Inflammatory macrophage (primary cell): ENCODE measurements around the gene CCDC71L.
A peak's percentile ranks its signal among the peaks of the same experiment; 100 is the strongest.

ENCODE experiments used
- DNase-seq, 2 donors: peaks; one replicate each; pipeline ENCODE4 v3.0.0-alpha.2; 2020 to 2022

CCDC71L gene

GRCh38 chr7:106625678-106626301 is 35.2 kb downstream of the CCDC71L start:
- no peak for DNase-seq

GRCh38 chr7:106623853-106624252 is 37.1 kb downstream of the CCDC71L start:
- peak in 1 of 2 donors; percentile 19 for DNase-seq

GRCh38 chr7:106623315-106623660 is 37.7 kb downstream of the CCDC71L start:
- DNase-seq = no peak

GRCh38 chr7:106622654-106623314 is 38.2 kb downstream of the CCDC71L start:
- DNase-seq = no peak

- no peak for DNase-seq
Observed at GRCh38 chr7:106621393-106622132, 39.4 kb downstream of the CCDC71L start.

GRCh38 chr7:106620676-106621075 is 40.3 kb downstream of the CCDC71L start:
- DNase-seq = no peak

- DNase-seq = peak; percentile 11 to 16
Observed at GRCh38 chr7:106620034-106620433, 40.9 kb downstream of the CCDC71L start.

GRCh38 chr7:106619213-106619612 is 41.7 kb downstream of the CCDC71L start:
- DNase-seq = no peak

- DNase-seq = no peak
Observed at GRCh38 chr7:106618480-106618879, 42.5 kb downstream of the CCDC71L start.

- DNase-seq = no peak
Observed at GRCh38 chr7:106617860-106618259, 43.1 kb downstream of the CCDC71L start.

- no peak for DNase-seq
Observed at GRCh38 chr7:106616708-106617051, 44.3 kb downstream of the CCDC71L start.

GRCh38 chr7:106615808-106616707 is 44.9 kb downstream of the CCDC71L start:
- no peak for DNase-seq

- DNase-seq = no peak
Observed at GRCh38 chr7:106614751-106615150, 46.2 kb downstream of the CCDC71L start.

- no peak for DNase-seq
Observed at GRCh38 chr7:106613848-106614560, 47.0 kb downstream of the CCDC71L start.

- no peak for DNase-seq
Observed at GRCh38 chr7:106613279-106613678, 47.7 kb downstream of the CCDC71L start.

GRCh38 chr7:106612432-106612831 is 48.5 kb downstream of the CCDC71L start:
- no peak for DNase-seq

- no peak for DNase-seq
Observed at GRCh38 chr7:106611911-106612310, 49.0 kb downstream of the CCDC71L start.

GRCh38 chr7:106610996-106611886 is 49.7 kb downstream of the CCDC71L start:
- DNase-seq = no peak

- no peak for DNase-seq
Observed at GRCh38 chr7:106609416-106609815, 51.5 kb downstream of the CCDC71L start.

- no peak for DNase-seq
Observed at GRCh38 chr7:106608661-106609060, 52.3 kb downstream of the CCDC71L start.
